HCT116 (cell line): Measurements from ENCODE around the gene ZBTB2. TPM values are rescaled to one million over a fixed set of nuclear protein-coding genes. Genes with fewer than 3 reads are reported as not detected.

Source experiments
- ATAC-seq: fragments of 200-7000 bp; cut with Tn5 transposase; 2 replicates; pipeline ENCODE4 v1.9.1; 2020; ENCODE audit warnings: mild to moderate bottlenecking, moderate library complexity
- BruUV-seq: library from RNA; stranded (reverse); fragments of 400-500 nt; replicated peaks from 2 replicates; lab custom pipeline; 2021; lab: Mats Ljungman, UMichigan
- CTCF ChIA-PET: fragments of 300-600 bp; sonication (Branson Sonifier 250); formaldehyde crosslinking; loops from one replicate; lab custom pipeline; 2021; ENCODE audit warnings: antibody characterized with exemption; lab: Charles Lee
- POLR2A ChIA-PET: fragments of 300-600, 350-600 bp; sonication (Branson Sonifier 250); formaldehyde crosslinking; loops from one replicate; lab custom pipeline; 2021; ENCODE audit warnings: antibody characterized with exemption; lab: Charles Lee
- RAD21 ChIA-PET, 2 experiments: fragments of 300-600 bp; sonication (Branson Sonifier 250); formaldehyde crosslinking; loops; one replicate each; lab custom pipeline; 2023; ENCODE audit warnings: low total read pairs in 2 of 2; ENCODE audit not compliant: uncharacterized antibody in 2 of 2, unreplicated experiment in 2 of 2, low non-redundant PET in 1 of 2; lab: Charles Lee
- DNase-seq: peaks from one replicate; pipeline ENCODE4 v3.0.0-alpha.2; 2010; ENCODE audit warnings: low read depth, low spot score
- H2AFZ ChIP-seq: fragments of 200-600 bp; shearing (Covaris generic), sonication (generic); 2 replicates; pipeline ENCODE4 v1.6.1; 2017; ENCODE audit warnings: low read depth, mixed run types, mixed read lengths, antibody characterized with exemption, low read length; ENCODE audit not compliant: poor library complexity, severe bottlenecking
- H3K27ac ChIP-seq: 2 replicates; pipeline ENCODE4 v1.5.1; 2012; ENCODE audit warnings: low read depth, low read length
- H3K27me3 ChIP-seq: fragments of 200-600 bp; sonication (generic); 2 replicates; pipeline ENCODE4 v1.6.1; 2016; ENCODE audit warnings: mixed run types, low read length, mixed read lengths; ENCODE audit not compliant: insufficient read depth
- H3K36me3 ChIP-seq, 2 experiments: fragments of 200-500 bp in 1 of 2; fragments of 200-600 bp in 1 of 2; sonication (Bioruptor generic) in 1 of 2; sonication (generic) in 1 of 2; 2 replicates each; pipeline versions ENCODE4 v1.5.1 to v1.6.1; 2014 to 2016; ENCODE audit warnings: low read length in 2 of 2, inconsistent platforms in 1 of 2, mixed read lengths in 1 of 2, mixed run types in 1 of 2; ENCODE audit not compliant: insufficient read depth in 2 of 2, control insufficient read depth in 1 of 2
- H3K4me1 ChIP-seq, 2 experiments: fragments of 200-600 bp in 1 of 2; sonication (generic) in 1 of 2; 2 replicates each; pipeline versions ENCODE4 v1.5.1 to v1.6.1; 2012 to 2017; ENCODE audit warnings: low read length in 2 of 2, inconsistent platforms in 1 of 2, mild to moderate bottlenecking in 1 of 2, mixed read lengths in 1 of 2, mixed run types in 1 of 2, moderate library complexity in 1 of 2; ENCODE audit not compliant: insufficient read depth in 2 of 2, control insufficient read depth in 1 of 2
- H3K4me2 ChIP-seq: fragments of 200-600 bp; sonication (generic); 2 replicates; pipeline ENCODE4 v1.6.1; 2017; ENCODE audit warnings: mixed run types, low read length, mixed read lengths
- H3K4me3 ChIP-seq, 2 experiments: fragments of 200-600 bp in 1 of 2; sonication (generic) in 1 of 2; replicated peaks in 1 of 2; 2 replicates each; pipeline ENCODE4 v1.5.1; 2011 to 2016; ENCODE audit warnings: low read length in 2 of 2, control low read depth in 1 of 2, low read depth in 1 of 2, mild to moderate bottlenecking in 1 of 2, mixed read lengths in 1 of 2, mixed run types in 1 of 2
- H3K79me2 ChIP-seq: fragments of 200-600 bp; sonication (generic); 2 replicates; pipeline ENCODE4 v1.6.1; 2017; ENCODE audit warnings: mild to moderate bottlenecking, mixed run types, low read length, moderate library complexity, mixed read lengths; ENCODE audit not compliant: insufficient read depth
- H3K9ac ChIP-seq: fragments of 200-600 bp; sonication (generic); 2 replicates; pipeline ENCODE4 v1.6.1; 2016; ENCODE audit warnings: low read length, mixed read lengths
- H3K9me2 ChIP-seq: fragments of 200-600 bp; sonication (generic), shearing (Covaris generic); 2 replicates; pipeline ENCODE4 v1.6.1; 2017; ENCODE audit warnings: mixed run types, mild to moderate bottlenecking, moderate library complexity; ENCODE audit not compliant: insufficient read depth
- H3K9me3 ChIP-seq, 2 experiments: fragments of 200-500 bp in 1 of 2; fragments of 200-600 bp in 1 of 2; sonication (Bioruptor generic) in 1 of 2; sonication (generic) in 1 of 2; 2 replicates each; pipeline ENCODE4 v1.6.1; 2014 to 2017; ENCODE audit warnings: low read length in 2 of 2, mixed read lengths in 2 of 2, inconsistent platforms in 1 of 2, low read depth in 1 of 2, mild to moderate bottlenecking in 1 of 2, mixed run types in 1 of 2, moderate library complexity in 1 of 2; ENCODE audit not compliant: control insufficient read depth in 1 of 2, insufficient read depth in 1 of 2
- H4K20me1 ChIP-seq: fragments of 200-600 bp; sonication (generic), shearing (Covaris generic); 2 replicates; pipeline ENCODE4 v1.6.1; 2017; ENCODE audit warnings: mixed run types, mild to moderate bottlenecking, moderate library complexity; ENCODE audit not compliant: insufficient read depth
- CBX3 ChIP-seq: IDR thresholded peaks from 2 replicates; pipeline ENCODE4 v1.6.1; 2012; ENCODE audit warnings: low read depth
- CTCF ChIP-seq, 3 experiments: fragments of 200-600 bp in 1 of 3; sonication (generic) in 1 of 3; IDR thresholded peaks in 2 of 3; conservative IDR thresholded peaks in 1 of 3; 2 replicates each; pipeline ENCODE4 v1.5.1; 2012 to 2017; ENCODE audit warnings: low read depth in 2 of 3, low read length in 2 of 3, antibody characterized with exemption in 1 of 3, borderline replicate concordance in 1 of 3, control low read depth in 1 of 3, mild to moderate bottlenecking in 1 of 3, mixed read lengths in 1 of 3, mixed run types in 1 of 3, moderate library complexity in 1 of 3; ENCODE audit not compliant: insufficient read depth in 1 of 3
- EGR1 ChIP-seq: IDR thresholded peaks from 2 replicates; pipeline ENCODE4 v1.6.1; 2012; ENCODE audit warnings: low read depth
- EZH2phosphoT487 ChIP-seq: fragments of 200-600 bp; IDR thresholded peaks from 2 replicates; pipeline ENCODE4 v1.6.1; 2018; ENCODE audit warnings: antibody characterized with exemption, borderline replicate concordance
- FOSL1 ChIP-seq: IDR thresholded peaks from 2 replicates; pipeline ENCODE4 v1.6.1; 2012; ENCODE audit warnings: low read depth
- JUND ChIP-seq: IDR thresholded peaks from 2 replicates; pipeline ENCODE4 v1.6.1; 2012
- ZBTB33 ChIP-seq: IDR thresholded peaks from 2 replicates; pipeline ENCODE4 v1.6.1; 2011; ENCODE audit warnings: mild to moderate bottlenecking, low read length, moderate library complexity; ENCODE audit not compliant: insufficient replicate concordance; ENCODE audit errors: extremely low read depth
- ZFX ChIP-seq: fragments of 450-650 bp; IDR thresholded peaks from 2 replicates; pipeline ENCODE4 v1.6.1; 2017
- intact Hi-C: fragments of 100-400 bp; cut with micrococcal nuclease; formaldehyde crosslinking; loops from 2 replicates; pipeline ENCODE4 v1.10.0; 2022
- total RNA-seq: library from RNA; stranded (reverse); gene quantifications from one replicate; pipeline ENCODE4 v1.2.1, GENCODE V29; 2021; ENCODE audit not compliant: unreplicated experiment

Gene ZBTB2
- total RNA-seq, 1 experiment from 2014 or later = 12.5 TPM

GRCh38 chr6:151400473-151400872, 9.1 kb upstream of the ZBTB2 start:
- H3K4me3 ChIP-seq = no peak overlapping the region
- ChIA-PET RAD21 (no interaction called here), POLR2A (no interaction called here), CTCF (no interaction called here)
- intact Hi-C loops = no loop called here
- no peaks in the 10 kb centered on the region for H3K9me2 ChIP-seq
- ATAC-seq (peak; percentile 55), DNase-seq (no peak)
- H3K36me3 ChIP-seq = peaks cover 4 to 13% of the 10 kb centered on the region in 2 experiments; a peak in 1 of 4 replicates
- peak overlapping the region; percentile 36 for H3K9ac ChIP-seq
- H4K20me1 ChIP-seq = no peaks in the 10 kb centered on the region; the same call in 1 of the 2 replicates
- H3K27ac ChIP-seq = peak overlapping the region; percentile 60
- BruUV-seq = no TSS peak
- H3K4me2 ChIP-seq = peak overlapping the region; percentile 45
- H3K4me1 ChIP-seq = peaks cover 43 to 79% of the 10 kb centered on the region in 2 experiments
- H3K27me3 ChIP-seq = no peaks in the 10 kb centered on the region
- no peaks in the 10 kb centered on the region for H3K9me3 ChIP-seq
- H2AFZ ChIP-seq = no peak overlapping the region
- no peak for TF ChIP-seq CBX3
- TF ChIP-seq EZH2phosphoT487 = no peak
- no peak for TF ChIP-seq ZBTB33
- TF ChIP-seq CTCF (IDR thresholded peaks at IDR 0.05 in 2 of 3, conservative IDR thresholded peaks at IDR 0.05 in 1 of 3; ENCODE audit: borderline replicate concordance in 1 of 3, insufficient read depth in 1 of 3, low read depth in 2 of 3, low read length in 2 of 3) = no peak
- TF ChIP-seq JUND = no peak
- no peak for TF ChIP-seq ZFX
- no peak for TF ChIP-seq EGR1
- 0 out of 2 replicates have a peak, but pooled peaks have one; percentile 7 for TF ChIP-seq FOSL1
- peaks cover 91% of the 10 kb centered on the region for H3K79me2 ChIP-seq
